CD4-positive, alpha-beta T cell treated with Interleukin-21 for 1 hour (primary cell): ENCODE data around the gene LILRA5.
"Not testable (repeated sequence)": the region's sequence is repeated elsewhere in the genome, so short reads cannot be mapped to it uniquely, and the experiment has no call there.

Source experiments
- DNase-seq: peaks from one replicate; pipeline ENCODE4 v3.0.0-alpha.2; 2020

Gene LILRA5

GRCh38 chr19:54299515-54299914, 13.5 kb downstream of the LILRA5 start:
- DNase-seq, result no peak

GRCh38 chr19:54299126-54299498, 13.9 kb downstream of the LILRA5 start:
- no peak for DNase-seq

- DNase-seq, result no peak
Measured at GRCh38 chr19:54298357-54299125, 14.4 kb downstream of the LILRA5 start.

GRCh38 chr19:54297759-54298305, 15.1 kb downstream of the LILRA5 start:
- DNase-seq, result no peak

- no peak for DNase-seq
Measured at GRCh38 chr19:54294539-54294938, 18.4 kb downstream of the LILRA5 start.

- DNase-seq, result not testable (repeated sequence)
Measured at GRCh38 chr19:54289160-54289559, 23.8 kb downstream of the LILRA5 start.

GRCh38 chr19:54287456-54287855, 25.5 kb downstream of the LILRA5 start:
- no peak for DNase-seq

- DNase-seq, result not testable (repeated sequence)
Measured at GRCh38 chr19:54286283-54286682, 26.7 kb downstream of the LILRA5 start.

GRCh38 chr19:54285427-54286056, 27.4 kb downstream of the LILRA5 start:
- not testable (repeated sequence) for DNase-seq

- DNase-seq, result no peak
Measured at GRCh38 chr19:54282686-54283470, 30.1 kb downstream of the LILRA5 start.

GRCh38 chr19:54281729-54282075, 31.3 kb downstream of the LILRA5 start:
- DNase-seq, result not testable (repeated sequence)

- no peak for DNase-seq
Measured at GRCh38 chr19:54281007-54281728, 31.8 kb downstream of the LILRA5 start, which contains the start of gene LILRB2. TSS of gene LILRB2 (minus strand) at chr19:54281110. CDS start at chr19:54280496, 614 bp downstream.

- DNase-seq, result not testable (repeated sequence)
Measured at GRCh38 chr19:54280441-54280840, 32.5 kb downstream of the LILRA5 start.

- not testable (repeated sequence) for DNase-seq
Measured at GRCh38 chr19:54280025-54280424, 32.9 kb downstream of the LILRA5 start.

GRCh38 chr19:54279406-54279962, 33.5 kb downstream of the LILRA5 start:
- no peak for DNase-seq

GRCh38 chr19:54278571-54279195, 34.3 kb downstream of the LILRA5 start:
- DNase-seq, result not testable (repeated sequence)

GRCh38 chr19:54278056-54278455, 34.9 kb downstream of the LILRA5 start:
- DNase-seq, result not testable (repeated sequence)

GRCh38 chr19:54277111-54277615, 35.8 kb downstream of the LILRA5 start:
- not testable (repeated sequence) for DNase-seq

GRCh38 chr19:54275951-54276350, 37.0 kb downstream of the LILRA5 start:
- no peak for DNase-seq

GRCh38 chr19:54274516-54274915, 38.5 kb downstream of the LILRA5 start:
- DNase-seq, result not testable (repeated sequence)

- DNase-seq, result no peak
Measured at GRCh38 chr19:54273821-54274220, 39.1 kb downstream of the LILRA5 start.
